Peyer's patch (tissue), 4 donors: ENCODE measurements around the gene EEF1A2.
A peak's percentile ranks its signal among the peaks of the same experiment; 100 is the strongest.

ENCODE experiments used
- CTCF ChIP-seq, 6 experiments: fragments of 450-650 bp in 4 of 6; fragments of 200-600 bp in 2 of 6; sonication (generic) in 1 of 6; IDR thresholded peaks; one replicate each; pipeline ENCODE4 v1.5.1; 2017 to 2019; ENCODE audit warnings: antibody characterized with exemption in 6 of 6, mild to moderate bottlenecking in 3 of 6, moderate library complexity in 1 of 6
- POLR2A ChIP-seq, 2 donors: fragments of 450-650 bp; IDR thresholded peaks; one replicate each; pipeline ENCODE4 v1.5.1; 2017; ENCODE audit warnings: antibody characterized with exemption in 2 of 2, mild to moderate bottlenecking in 2 of 2, moderate library complexity in 2 of 2

- TF ChIP-seq CTCF (IDR thresholded peaks at IDR 0.05) (peak in 1 of 6 experiments; percentile 3), POLR2A (IDR thresholded peaks at IDR 0.05) (peak; percentile 61 to 81)
Observed at GRCh38 chr20:63534831-63535651, 36.2 kb upstream of the EEF1A2 start.
